Brain microvascular endothelial cell (primary cell): Measurements from ENCODE around the gene OR4E2.

ENCODE experiments used
- DNase-seq: peaks from one replicate; pipeline ENCODE4 v3.0.0-alpha.2; 2020
- H3K27ac ChIP-seq: fragments of 250-450 bp; sonication (Bioruptor Pico); 2 replicates; pipeline ENCODE4 v1.5.1; 2020; ENCODE audit warnings: mild to moderate bottlenecking, moderate library complexity
- H3K27me3 ChIP-seq: fragments of 250-450 bp; sonication (Bioruptor Pico); replicated peaks from 2 replicates; pipeline ENCODE4 v1.5.1; 2020; ENCODE audit warnings: mild to moderate bottlenecking
- H3K36me3 ChIP-seq: fragments of 250-450 bp; sonication (Bioruptor Pico); replicated peaks from 2 replicates; pipeline ENCODE4 v1.5.1; 2020; ENCODE audit warnings: mild to moderate bottlenecking
- H3K4me3 ChIP-seq: 2 replicates; pipeline ENCODE4 v1.5.1; 2011; ENCODE audit warnings: low read depth, mild to moderate bottlenecking, control low read depth, low read length, moderate library complexity
- in situ Hi-C: cut with HindIII; loops from 2 replicates; pipeline ENCODE4 v1.10.0; 2017; ENCODE audit warnings: low sequenced_read_pairs, low pct_ligation_motif_present
- TF ChIP-seq, protein P1 (sequence below): IDR thresholded peaks from 2 replicates; pipeline ENCODE4 v1.5.1; 2011; ENCODE audit warnings: low read depth, mild to moderate bottlenecking, moderate library complexity, low read length, control low read depth, inconsistent platforms; ENCODE audit errors: missing control alignments

Gene OR4E2

DNA sequence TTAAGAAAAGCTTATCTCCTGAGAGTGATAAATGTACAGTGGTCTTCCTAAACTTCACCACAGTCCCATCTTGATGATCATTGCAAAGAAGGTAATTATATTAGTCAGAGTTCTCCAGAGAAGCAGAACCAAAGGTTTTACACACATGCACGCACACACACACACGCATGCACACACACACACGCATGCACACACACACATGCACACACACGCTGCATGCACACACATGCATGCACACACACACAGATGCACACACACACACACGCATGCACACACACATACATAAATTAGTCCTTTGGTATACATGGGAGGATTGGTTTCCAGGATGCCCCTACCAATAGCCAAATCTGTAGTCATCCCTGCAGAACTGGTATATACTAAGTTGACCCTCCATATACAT, 580 bp downstream of the OR4E2 start:
- Histone ChIP-seq H3K27ac (no peak overlapping the region), H3K36me3 (no peaks in the 10 kb centered on the region), H3K27me3 (no peaks in the 10 kb centered on the region), H3K4me3 (no peak overlapping the region)
- DNase-seq, result no peak
- TF ChIP-seq, protein P1, sequence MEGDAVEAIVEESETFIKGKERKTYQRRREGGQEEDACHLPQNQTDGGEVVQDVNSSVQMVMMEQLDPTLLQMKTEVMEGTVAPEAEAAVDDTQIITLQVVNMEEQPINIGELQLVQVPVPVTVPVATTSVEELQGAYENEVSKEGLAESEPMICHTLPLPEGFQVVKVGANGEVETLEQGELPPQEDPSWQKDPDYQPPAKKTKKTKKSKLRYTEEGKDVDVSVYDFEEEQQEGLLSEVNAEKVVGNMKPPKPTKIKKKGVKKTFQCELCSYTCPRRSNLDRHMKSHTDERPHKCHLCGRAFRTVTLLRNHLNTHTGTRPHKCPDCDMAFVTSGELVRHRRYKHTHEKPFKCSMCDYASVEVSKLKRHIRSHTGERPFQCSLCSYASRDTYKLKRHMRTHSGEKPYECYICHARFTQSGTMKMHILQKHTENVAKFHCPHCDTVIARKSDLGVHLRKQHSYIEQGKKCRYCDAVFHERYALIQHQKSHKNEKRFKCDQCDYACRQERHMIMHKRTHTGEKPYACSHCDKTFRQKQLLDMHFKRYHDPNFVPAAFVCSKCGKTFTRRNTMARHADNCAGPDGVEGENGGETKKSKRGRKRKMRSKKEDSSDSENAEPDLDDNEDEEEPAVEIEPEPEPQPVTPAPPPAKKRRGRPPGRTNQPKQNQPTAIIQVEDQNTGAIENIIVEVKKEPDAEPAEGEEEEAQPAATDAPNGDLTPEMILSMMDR, result no peak
- in situ Hi-C loops, result no loop called here

DNA sequence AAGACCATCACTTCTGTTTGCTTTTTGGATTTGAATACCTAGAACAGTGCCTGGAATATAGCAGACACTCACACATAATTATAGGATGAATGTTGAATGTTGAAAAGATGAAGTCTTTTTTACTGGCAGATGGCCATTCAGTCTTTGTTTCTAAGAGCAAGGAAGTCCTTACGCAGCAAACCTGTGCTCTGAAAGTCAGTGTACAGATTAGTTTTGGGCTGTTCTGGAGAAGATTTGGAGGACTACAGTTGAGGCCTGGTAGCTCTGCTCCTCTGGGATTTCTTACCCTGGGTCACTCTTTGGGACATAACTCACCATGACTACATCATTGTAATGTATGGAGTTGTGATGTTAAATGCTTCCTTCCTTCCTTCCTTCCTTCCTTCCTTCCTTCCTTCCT, 3.3 kb downstream of the OR4E2 start:
- Histone ChIP-seq H3K4me3 (no peak overlapping the region), H3K36me3 (no peaks in the 10 kb centered on the region), H3K27me3 (no peaks in the 10 kb centered on the region), H3K27ac (no peak overlapping the region)
- no peak for DNase-seq
- TF ChIP-seq, protein P1, result no peak
- in situ Hi-C loops, result no loop called here

DNA sequence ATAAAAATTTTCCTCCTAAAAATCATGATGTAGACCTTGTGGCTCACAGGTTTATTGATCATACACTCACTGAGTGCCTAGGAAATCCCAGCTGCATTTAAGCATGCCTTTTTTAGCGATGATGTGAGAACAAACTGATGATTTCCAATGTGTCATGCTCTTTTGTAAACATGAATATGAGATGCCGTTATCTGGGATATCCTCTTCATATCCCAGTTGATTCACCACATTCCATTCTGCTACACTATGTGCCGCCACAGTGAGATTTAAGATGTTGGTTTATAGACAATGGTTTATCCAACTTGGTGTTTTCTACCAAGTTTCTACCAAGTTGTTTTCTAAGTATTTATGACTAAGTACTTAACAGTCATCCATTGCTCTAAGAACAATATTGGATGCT, 14.7 kb downstream of the OR4E2 start:
- no peak overlapping the region for H3K4me3 ChIP-seq
- peak; percentile 76 for DNase-seq
- TF ChIP-seq, protein P1, result no peak
- no peaks in the 10 kb centered on the region for H3K36me3 ChIP-seq
- in situ Hi-C loops, result no loop called here
- H3K27ac ChIP-seq, result peak overlapping the region; percentile 26
- no peaks in the 10 kb centered on the region for H3K27me3 ChIP-seq

DNA sequence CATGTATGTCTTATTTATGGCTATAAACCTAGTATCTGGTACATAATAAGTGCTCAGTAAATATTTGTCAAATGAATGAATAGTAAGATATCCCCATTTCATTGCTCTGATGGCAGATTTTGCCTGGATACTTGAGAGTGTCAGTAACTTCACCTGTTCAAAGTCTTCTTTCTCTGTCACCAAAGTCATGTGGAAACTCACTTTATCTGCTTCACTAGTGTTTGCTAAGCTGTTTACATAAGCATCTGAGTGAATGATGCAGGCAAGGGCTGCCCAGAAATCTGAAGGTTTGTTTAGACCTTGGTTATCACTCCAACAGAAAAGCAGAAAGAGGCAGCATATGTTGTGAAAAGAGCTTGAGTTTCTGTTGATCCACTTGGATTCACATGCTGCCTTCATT, 15.6 kb downstream of the OR4E2 start:
- no peaks in the 10 kb centered on the region for H3K36me3 ChIP-seq
- H3K4me3 ChIP-seq, result no peak overlapping the region
- no peaks in the 10 kb centered on the region for H3K27me3 ChIP-seq
- in situ Hi-C loops, result no loop called here
- no peak for DNase-seq
- TF ChIP-seq, protein P1, result no peak
- no peak overlapping the region for H3K27ac ChIP-seq

DNA sequence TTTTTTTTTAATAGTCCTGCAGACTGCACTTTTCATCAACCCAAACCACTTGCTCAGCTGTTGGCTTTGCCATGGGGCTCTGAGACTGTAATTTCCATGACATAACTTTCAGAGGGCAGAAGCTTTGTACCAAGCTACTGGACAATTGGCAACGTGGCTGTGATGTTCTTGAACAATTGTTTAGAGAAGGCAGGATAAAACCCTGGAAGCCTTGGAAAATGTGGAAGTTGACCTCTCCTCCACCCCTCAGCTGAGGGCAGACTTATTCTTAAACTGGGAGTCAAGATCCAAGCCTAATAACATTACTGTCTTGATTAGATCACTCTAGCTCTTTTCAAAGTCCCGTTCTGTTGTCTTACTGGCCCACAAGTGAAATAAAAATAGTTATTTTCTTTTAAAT, 17.7 kb downstream of the OR4E2 start:
- Histone ChIP-seq H3K36me3 (no peaks in the 10 kb centered on the region), H3K27ac (no peak overlapping the region), H3K4me3 (no peak overlapping the region), H3K27me3 (no peaks in the 10 kb centered on the region)
- in situ Hi-C loops, result no loop called here
- TF ChIP-seq, protein P1, result no peak
- no peak for DNase-seq

DNA sequence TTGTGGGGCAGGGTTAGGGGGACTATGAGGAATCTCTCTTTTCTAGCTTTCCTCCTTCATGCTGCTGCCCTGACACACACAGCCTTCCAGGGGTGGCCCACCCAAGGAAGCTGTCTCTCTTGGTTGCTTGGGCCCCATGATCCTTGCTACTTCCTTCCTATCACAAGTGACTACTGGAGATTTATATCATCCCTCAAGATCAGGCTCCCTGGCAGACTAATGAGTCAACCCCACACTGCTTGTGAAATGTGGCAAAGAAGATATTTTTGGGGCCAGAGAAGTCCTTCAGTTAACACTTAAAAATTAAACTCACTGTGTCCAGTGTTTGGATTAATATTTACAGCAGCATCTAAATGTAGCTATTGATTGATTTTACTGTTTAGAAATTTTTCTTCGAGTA, 18.5 kb downstream of the OR4E2 start:
- TF ChIP-seq, protein P1, result no peak
- in situ Hi-C loops, result no loop called here

More for the DNA sequence above, 18.5 kb downstream of the OR4E2 start:
- Histone ChIP-seq H3K27me3 (no peaks in the 10 kb centered on the region), H3K36me3 (no peaks in the 10 kb centered on the region), H3K4me3 (no peak overlapping the region), H3K27ac (no peak overlapping the region)
- peak; percentile 32 for DNase-seq
